ENCODE measurements around the gene UBXN6.

UBXN6 gene

GRCh38 chr19:4455719-4456475 is 1.7 kb downstream of the UBXN6 start:
- no peak for TF ChIP-seq CTCF (IDR thresholded peaks at IDR 0.05; ENCODE audit: low read depth, low read length, missing control alignments)
- DNase-seq (ENCODE audit: extremely low read depth, low read depth), result no peak
- H3K4me3 ChIP-seq (replicated peaks; ENCODE audit: low read depth, low read length), result peak overlapping the region; percentile 81

- peak overlapping the region; percentile 81 for H3K4me3 ChIP-seq (replicated peaks; ENCODE audit: low read depth, low read length)
Observed at GRCh38 chr19:4454747-4455718, 2.6 kb downstream of the UBXN6 start.

DNA sequence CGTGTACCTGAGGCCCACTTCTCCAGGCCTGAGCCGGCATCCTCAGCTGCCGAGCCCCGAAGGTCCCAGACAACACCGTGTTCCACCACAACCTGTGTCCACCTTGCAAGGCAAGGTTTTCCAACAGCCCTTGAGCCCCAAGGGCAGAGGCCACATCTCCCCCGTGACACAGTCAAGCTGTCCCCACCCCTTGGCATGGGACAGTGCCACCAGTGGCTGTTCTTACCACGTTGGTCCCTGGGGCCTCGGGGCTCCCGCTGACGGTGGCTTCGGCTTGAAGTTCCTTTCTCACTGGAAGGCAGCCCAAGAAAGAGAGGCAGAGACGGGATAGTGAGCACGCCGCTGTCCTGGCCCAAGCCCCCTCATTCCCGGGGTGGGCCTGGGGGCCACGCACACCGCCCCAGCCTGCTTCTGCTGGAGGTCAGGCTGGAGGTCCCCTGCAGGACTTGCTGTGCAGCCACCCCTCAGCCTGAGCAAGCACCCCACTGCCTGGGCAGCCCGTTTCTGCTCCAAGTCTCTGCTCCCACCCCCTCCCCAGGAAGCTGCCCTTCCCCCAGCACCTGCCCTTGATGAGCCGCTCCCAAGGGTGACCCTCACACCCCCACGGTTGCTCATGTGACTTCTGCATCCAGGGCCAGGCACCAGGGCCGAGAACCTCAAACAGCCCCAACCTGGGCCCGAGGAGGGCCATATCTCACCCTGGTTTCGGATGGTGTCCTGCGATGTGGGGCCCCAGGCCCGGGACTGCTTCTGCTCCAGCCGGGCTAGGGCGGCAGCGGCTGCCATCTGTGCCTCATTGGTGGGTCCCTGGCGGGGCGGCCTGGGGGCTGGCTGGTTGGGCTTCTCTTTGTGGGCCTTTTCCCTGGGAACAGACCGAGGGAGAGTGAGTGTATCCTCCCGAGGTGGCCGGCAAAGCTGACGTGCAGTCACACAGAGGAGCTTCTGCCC is 4.1 kb downstream of the UBXN6 start:
- no peak for DNase-seq (ENCODE audit: extremely low read depth, low read depth)
- no peak overlapping the region for H3K4me3 ChIP-seq (replicated peaks; ENCODE audit: low read depth, low read length)
- no peak for TF ChIP-seq CTCF (IDR thresholded peaks at IDR 0.05; ENCODE audit: low read depth, low read length, missing control alignments)

More at GRCh38 chr19:4454747-4455718, 2.6 kb downstream of the UBXN6 start:
- no peak for TF ChIP-seq CTCF (IDR thresholded peaks at IDR 0.05; ENCODE audit: low read depth, low read length, missing control alignments)
- no peak for DNase-seq (ENCODE audit: extremely low read depth, low read depth)

DNA sequence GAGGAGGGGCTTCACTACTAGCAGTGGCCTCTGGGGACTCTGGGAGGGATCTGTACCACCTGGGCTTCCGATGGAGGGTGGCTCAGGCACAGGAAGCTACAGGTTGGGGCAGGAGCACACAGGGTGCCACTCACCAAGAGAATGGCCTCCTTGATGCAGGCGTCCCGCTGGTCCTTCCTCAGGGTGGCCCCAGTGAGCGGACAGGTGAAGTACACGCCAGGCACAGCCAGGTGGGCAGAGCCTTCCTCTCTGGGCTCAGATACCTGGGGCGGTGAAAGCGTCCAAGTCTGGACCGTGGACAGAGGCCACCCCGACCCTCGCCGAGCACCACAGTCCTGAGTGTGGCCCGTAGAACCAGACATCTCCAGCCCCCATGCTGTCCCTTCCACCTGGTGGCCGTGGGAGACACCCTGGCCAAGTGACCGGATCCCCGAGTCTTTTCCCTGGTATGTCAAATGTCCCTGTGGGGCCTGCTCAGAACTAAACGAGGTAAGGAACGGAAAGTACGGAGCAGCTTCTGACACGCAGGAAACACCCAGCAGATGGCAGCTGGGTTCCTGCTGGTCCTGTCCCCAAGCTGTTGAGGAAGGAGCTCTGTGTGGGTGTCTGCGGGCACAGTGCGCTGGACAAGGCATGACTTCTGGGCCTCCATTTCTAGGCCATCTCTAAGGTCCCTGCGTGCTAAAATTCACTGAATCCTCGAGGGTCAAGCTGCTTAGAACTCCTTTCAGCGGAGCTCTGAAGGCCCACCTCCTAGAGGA is 5.2 kb downstream of the UBXN6 start:
- DNase-seq (ENCODE audit: extremely low read depth, low read depth), result no peak
- H3K4me3 ChIP-seq (replicated peaks; ENCODE audit: low read depth, low read length), result no peak overlapping the region
- no peak for TF ChIP-seq CTCF (IDR thresholded peaks at IDR 0.05; ENCODE audit: low read depth, low read length, missing control alignments)

DNA sequence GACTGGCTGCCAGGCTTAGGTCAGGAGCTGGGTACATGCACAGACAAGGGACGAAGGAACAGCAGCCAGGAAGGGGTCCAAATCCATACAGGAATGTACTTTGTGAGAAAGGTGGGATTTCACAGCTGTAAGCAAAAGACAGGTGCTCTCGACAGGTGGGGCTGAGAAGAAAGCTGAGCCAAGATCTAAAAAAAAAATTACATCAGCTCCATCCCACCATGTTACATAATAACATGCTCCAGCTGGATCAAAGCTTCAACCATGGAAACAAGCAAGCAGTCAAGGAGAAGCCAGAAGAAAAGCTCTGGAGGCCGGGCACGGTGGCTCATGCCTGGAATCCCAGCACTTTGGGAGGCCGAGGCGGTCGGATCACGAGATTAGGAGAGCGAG is 8.0 kb downstream of the UBXN6 start:
- no peak for TF ChIP-seq CTCF (IDR thresholded peaks at IDR 0.05; ENCODE audit: low read depth, low read length, missing control alignments)
- H3K4me3 ChIP-seq (replicated peaks; ENCODE audit: low read depth, low read length), result no peak overlapping the region

More for the DNA sequence above, 8.0 kb downstream of the UBXN6 start:
- DNase-seq (ENCODE audit: extremely low read depth, low read depth), result no peak

All from HFF-Myc (cell line).